ENCODE data around the gene KLHL21. TPM values are rescaled to one million over a fixed set of nuclear protein-coding genes. Genes with fewer than 3 reads are reported as not detected.

KLHL21 gene
- total and polyA plus RNA-seq, 9 of the 15 experiments (the other 6 are each of a cell fraction or from before 2014, with no cell fraction given) = 2.1 to 42.1 (median 17.5) TPM

DNA sequence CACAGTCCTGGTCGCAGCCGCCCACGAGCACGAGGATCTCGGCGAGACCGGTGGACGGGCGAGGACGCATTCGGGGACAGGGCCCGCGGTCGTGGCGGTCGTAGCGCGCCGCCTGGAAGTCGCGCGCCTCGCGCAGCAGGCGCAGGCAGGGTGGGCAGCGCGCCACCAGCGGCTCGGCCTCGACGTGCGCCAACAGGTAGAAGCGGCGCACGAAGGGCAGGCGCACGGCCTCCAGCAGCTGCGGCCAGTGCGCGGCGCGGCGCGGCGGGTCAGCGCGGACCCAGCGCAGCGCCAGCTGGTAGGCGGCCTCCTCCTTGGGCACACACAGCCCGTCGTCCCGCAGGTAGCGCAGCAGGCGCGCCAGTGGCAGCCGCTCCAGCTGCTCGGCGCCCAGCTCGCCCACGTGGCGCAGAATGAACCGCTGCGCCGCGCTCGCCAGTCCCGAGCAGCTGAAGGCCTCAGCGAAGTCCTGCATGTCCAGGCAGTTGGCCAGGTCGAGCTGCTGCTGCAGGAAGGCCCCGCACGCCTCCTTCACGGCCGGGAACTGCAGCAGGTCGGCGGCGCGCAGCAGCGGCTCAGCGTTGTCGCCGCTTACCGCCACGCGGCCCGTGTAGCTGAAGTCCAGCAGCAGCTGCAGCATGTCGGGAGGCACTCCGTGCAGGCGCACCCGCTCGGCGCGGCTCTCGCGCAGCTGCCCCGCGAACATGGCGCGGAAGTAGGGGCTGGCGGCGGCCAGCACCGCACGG lies 573 bp downstream of the KLHL21 start (continued):
- no peak for TF ChIP-seq SFPQ (IDR thresholded peaks at IDR 0.05; ENCODE audit: low read depth, low read length)
- TF ChIP-seq E2F3 (CRISPR knock-in tag; IDR thresholded peaks at IDR 0.05) = peak; percentile 62
- TF ChIP-seq RBFOX2 (IDR thresholded peaks at IDR 0.05; ENCODE audit: low read depth, low read length) = no peak
- no peak for TF ChIP-seq PYGO2 (tag; IDR thresholded peaks at IDR 0.05)
- no peak for TF ChIP-seq ZNF398 (CRISPR knock-in tag; IDR thresholded peaks at IDR 0.05)
- TF ChIP-seq MXI1 (IDR thresholded peaks at IDR 0.05; ENCODE audit: low read depth, low read length) = no peak
- TF ChIP-seq ZNF76 (CRISPR knock-in tag; IDR thresholded peaks at IDR 0.05; ENCODE audit: borderline replicate concordance) = no peak
- no peak for TF ChIP-seq ZFPM2 (CRISPR knock-in tag; IDR thresholded peaks at IDR 0.05)
- TF ChIP-seq GTF2E2 (tag; IDR thresholded peaks at IDR 0.05) = 0 out of 2 replicates have a peak, but pooled peaks have one; percentile 72
- no peak for TF ChIP-seq POLR2G (IDR thresholded peaks at IDR 0.05; ENCODE audit: low read depth, low read length)
- 0 out of 2 replicates have a peak, but pooled peaks have one; percentile 31 for TF ChIP-seq PTBP1 (IDR thresholded peaks at IDR 0.05; ENCODE audit: low read depth, low read length)
- TF ChIP-seq, protein P1, sequence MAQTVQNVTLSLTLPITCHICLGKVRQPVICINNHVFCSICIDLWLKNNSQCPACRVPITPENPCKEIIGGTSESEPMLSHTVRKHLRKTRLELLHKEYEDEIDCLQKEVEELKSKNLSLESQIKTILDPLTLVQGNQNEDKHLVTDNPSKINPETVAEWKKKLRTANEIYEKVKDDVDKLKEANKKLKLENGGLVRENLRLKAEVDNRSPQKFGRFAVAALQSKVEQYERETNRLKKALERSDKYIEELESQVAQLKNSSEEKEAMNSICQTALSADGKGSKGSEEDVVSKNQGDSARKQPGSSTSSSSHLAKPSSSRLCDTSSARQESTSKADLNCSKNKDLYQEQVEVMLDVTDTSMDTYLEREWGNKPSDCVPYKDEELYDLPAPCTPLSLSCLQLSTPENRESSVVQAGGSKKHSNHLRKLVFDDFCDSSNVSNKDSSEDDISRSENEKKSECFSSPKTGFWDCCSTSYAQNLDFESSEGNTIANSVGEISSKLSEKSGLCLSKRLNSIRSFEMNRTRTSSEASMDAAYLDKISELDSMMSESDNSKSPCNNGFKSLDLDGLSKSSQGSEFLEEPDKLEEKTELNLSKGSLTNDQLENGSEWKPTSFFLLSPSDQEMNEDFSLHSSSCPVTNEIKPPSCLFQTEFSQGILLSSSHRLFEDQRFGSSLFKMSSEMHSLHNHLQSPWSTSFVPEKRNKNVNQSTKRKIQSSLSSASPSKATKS (CRISPR knock-in tag; IDR thresholded peaks at IDR 0.05) = no peak
- no peak for TF ChIP-seq TEAD1 (CRISPR knock-in tag; IDR thresholded peaks at IDR 0.05)
- no peak for TF ChIP-seq ZBTB17 (CRISPR knock-in tag; IDR thresholded peaks at IDR 0.05)
- TF ChIP-seq, protein P2, sequence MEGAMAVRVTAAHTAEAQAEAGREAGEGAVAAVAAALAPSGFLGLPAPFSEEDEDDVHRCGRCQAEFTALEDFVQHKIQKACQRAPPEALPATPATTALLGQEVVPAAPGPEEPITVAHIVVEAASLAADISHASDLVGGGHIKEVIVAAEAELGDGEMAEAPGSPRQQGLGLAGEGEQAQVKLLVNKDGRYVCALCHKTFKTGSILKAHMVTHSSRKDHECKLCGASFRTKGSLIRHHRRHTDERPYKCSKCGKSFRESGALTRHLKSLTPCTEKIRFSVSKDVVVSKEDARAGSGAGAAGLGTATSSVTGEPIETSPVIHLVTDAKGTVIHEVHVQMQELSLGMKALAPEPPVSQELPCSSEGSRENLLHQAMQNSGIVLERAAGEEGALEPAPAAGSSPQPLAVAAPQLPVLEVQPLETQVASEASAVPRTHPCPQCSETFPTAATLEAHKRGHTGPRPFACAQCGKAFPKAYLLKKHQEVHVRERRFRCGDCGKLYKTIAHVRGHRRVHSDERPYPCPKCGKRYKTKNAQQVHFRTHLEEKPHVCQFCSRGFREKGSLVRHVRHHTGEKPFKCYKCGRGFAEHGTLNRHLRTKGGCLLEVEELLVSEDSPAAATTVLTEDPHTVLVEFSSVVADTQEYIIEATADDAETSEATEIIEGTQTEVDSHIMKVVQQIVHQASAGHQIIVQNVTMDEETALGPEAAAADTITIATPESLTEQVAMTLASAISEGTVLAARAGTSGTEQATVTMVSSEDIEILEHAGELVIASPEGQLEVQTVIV (CRISPR knock-in tag; IDR thresholded peaks at IDR 0.05; ENCODE audit: borderline replicate concordance) = no peak
- TF ChIP-seq ARID3B (CRISPR knock-in tag; IDR thresholded peaks at IDR 0.05; ENCODE audit: borderline replicate concordance) = 0 out of 2 replicates have a peak, but pooled peaks have one; percentile 26
